ENCODE measurements around the gene NEURL1. TPM values are rescaled to one million over a fixed set of nuclear protein-coding genes. Genes with fewer than 3 reads are reported as not detected.

The NEURL1 gene
- total and polyA plus RNA-seq, 4 donors, result 0.14 to 2.0 (median 0.74) TPM

DNA sequence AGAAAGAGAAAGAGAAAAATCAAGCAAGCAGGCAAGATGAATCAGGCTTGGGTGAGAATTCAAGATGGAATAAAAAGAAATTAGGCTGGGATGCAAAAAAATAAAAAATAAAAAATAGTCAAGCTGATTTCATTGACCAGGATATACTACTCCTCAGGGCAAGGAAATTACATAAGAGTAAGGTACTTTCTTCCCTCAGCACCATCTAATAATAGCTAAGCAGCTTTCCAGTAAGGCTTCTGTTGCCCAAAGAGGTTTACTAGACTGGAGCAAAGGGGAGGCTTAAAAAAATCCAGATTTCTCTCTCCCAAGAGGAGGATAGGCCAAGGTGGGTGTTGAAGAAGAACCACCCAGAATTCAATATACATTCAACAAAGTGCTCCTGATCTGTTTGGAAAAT, 93.6 kb downstream of the NEURL1 start:
- ATAC-seq (ENCODE audit: insufficient read depth, low FRiP score), result no peak
- H3K36me3 ChIP-seq (ENCODE audit: control insufficient read depth in 4 of 4, insufficient read depth in 4 of 4, low read length in 4 of 4), result no peaks in the 10 kb centered on the region
- peaks cover 0 to 8% (median 3%) of the 10 kb centered on the region in 3 donors for H3K27me3 ChIP-seq (ENCODE audit: control insufficient read depth in 3 of 3, insufficient read depth in 3 of 3, low read length in 2 of 3)
- peaks cover 0 to 10% (median 4%) of the 10 kb centered on the region in 5 donors for H3K4me1 ChIP-seq (ENCODE audit: control insufficient read depth in 5 of 5, insufficient read depth in 5 of 5, low read length in 5 of 5)
- no peak overlapping the region for H3K27ac ChIP-seq (ENCODE audit: low read depth in 1 of 2, low read length in 1 of 2)
- TF ChIP-seq, protein P1, sequence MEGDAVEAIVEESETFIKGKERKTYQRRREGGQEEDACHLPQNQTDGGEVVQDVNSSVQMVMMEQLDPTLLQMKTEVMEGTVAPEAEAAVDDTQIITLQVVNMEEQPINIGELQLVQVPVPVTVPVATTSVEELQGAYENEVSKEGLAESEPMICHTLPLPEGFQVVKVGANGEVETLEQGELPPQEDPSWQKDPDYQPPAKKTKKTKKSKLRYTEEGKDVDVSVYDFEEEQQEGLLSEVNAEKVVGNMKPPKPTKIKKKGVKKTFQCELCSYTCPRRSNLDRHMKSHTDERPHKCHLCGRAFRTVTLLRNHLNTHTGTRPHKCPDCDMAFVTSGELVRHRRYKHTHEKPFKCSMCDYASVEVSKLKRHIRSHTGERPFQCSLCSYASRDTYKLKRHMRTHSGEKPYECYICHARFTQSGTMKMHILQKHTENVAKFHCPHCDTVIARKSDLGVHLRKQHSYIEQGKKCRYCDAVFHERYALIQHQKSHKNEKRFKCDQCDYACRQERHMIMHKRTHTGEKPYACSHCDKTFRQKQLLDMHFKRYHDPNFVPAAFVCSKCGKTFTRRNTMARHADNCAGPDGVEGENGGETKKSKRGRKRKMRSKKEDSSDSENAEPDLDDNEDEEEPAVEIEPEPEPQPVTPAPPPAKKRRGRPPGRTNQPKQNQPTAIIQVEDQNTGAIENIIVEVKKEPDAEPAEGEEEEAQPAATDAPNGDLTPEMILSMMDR (IDR thresholded peaks at IDR 0.05; ENCODE audit: control extremely low read depth, extremely low read depth), result no peak
- DNase-seq, result no peak
- peaks cover 0 to 5% (median 0%) of the 10 kb centered on the region in 4 donors for H3K9me3 ChIP-seq (ENCODE audit: control insufficient read depth in 4 of 4, insufficient read depth in 3 of 4, low read length in 3 of 4)
- H3K4me3 ChIP-seq, result no peak overlapping the region
- no peak overlapping the region for H3K9ac ChIP-seq (ENCODE audit: insufficient read depth in 1 of 2, low read length in 2 of 2)

DNA sequence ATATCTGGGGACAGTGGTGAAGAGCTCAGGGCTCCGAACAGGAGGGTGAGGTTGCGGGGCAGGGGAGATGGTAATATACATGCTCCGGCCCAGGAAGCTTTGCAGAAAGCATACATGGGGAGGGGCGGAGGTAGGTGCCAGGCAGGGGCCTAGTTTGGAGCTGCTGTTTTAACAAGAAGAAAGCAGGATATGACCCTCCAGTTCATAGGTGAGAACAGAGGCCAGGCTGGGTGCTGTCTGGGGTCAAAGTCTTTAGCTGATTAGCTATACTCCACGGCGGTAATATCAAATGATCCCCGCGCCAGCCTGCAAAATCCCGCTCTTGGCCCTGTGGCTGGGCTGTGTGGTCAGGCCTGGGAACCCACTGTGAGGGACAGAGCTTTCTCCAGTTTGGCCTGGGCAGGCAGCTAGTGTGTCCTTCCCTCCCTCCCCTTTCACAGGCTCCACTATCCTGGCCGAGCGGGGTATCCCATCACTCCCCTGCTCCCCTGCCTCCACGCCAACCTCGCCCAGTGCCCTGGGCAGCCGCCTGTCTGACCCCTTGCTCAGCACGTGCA, 95.6 kb downstream of the NEURL1 start:
- Histone ChIP-seq H3K36me3 (ENCODE audit: control insufficient read depth in 4 of 4, insufficient read depth in 4 of 4, low read length in 4 of 4) (no peaks in the 10 kb centered on the region), H3K27ac (ENCODE audit: low read depth in 1 of 2, low read length in 1 of 2) (no peak overlapping the region), H3K9me3 (ENCODE audit: control insufficient read depth in 4 of 4, insufficient read depth in 3 of 4, low read length in 3 of 4) (peaks cover 0 to 5% (median 0%) of the 10 kb centered on the region in 4 donors), H3K4me3 (no peak overlapping the region), H3K4me1 (ENCODE audit: control insufficient read depth in 5 of 5, insufficient read depth in 5 of 5, low read length in 5 of 5) (peaks cover 0 to 10% (median 5%) of the 10 kb centered on the region in 5 donors), H3K27me3 (ENCODE audit: control insufficient read depth in 3 of 3, insufficient read depth in 3 of 3, low read length in 2 of 3) (peaks cover 0 to 3% (median 0%) of the 10 kb centered on the region in 3 donors), H3K9ac (ENCODE audit: insufficient read depth in 1 of 2, low read length in 2 of 2) (no peak overlapping the region)
- WGBS, 2 donors, result 90 to 91% methylated on average over 15 of the region's 15 CpGs
- no peak for DNase-seq
- no peak for ATAC-seq (ENCODE audit: insufficient read depth, low FRiP score)
- TF ChIP-seq, protein P1 (IDR thresholded peaks at IDR 0.05; ENCODE audit: control extremely low read depth, extremely low read depth), result no peak

DNA sequence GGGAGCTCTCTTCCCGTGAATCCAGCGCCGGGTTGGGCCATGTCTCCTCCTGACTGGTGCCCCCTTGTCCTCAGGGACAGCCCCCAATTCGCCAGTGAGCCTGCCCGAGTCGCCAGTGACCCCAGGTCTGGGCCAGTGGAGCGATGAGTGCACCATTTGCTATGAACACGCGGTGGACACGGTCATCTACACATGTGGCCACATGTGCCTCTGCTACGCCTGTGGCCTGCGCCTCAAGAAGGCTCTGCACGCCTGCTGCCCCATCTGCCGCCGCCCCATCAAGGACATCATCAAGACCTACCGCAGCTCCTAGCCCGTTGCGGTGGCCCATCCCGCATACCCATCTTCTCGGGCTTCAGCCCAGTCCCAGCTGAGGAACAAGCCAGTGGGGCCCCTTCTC, 96.6 kb downstream of the NEURL1 start:
- no peak for DNase-seq
- WGBS, 2 donors, result 93 to 94% methylated on average over 20 of the region's 20 CpGs
- no peak overlapping the region for H3K4me3 ChIP-seq

More for the DNA sequence above, 96.6 kb downstream of the NEURL1 start:
- H3K4me1 ChIP-seq (ENCODE audit: control insufficient read depth in 5 of 5, insufficient read depth in 5 of 5, low read length in 5 of 5), result peaks cover 0 to 4% (median 0%) of the 10 kb centered on the region in 5 donors
- TF ChIP-seq, protein P1 (IDR thresholded peaks at IDR 0.05; ENCODE audit: control extremely low read depth, extremely low read depth), result no peak
- ATAC-seq (ENCODE audit: insufficient read depth, low FRiP score), result no peak
- H3K9ac ChIP-seq (ENCODE audit: insufficient read depth in 1 of 2, low read length in 2 of 2), result no peak overlapping the region
- H3K9me3 ChIP-seq (ENCODE audit: control insufficient read depth in 4 of 4, insufficient read depth in 3 of 4, low read length in 3 of 4), result peaks cover 0 to 2% (median 0%) of the 10 kb centered on the region in 4 donors
- H3K27ac ChIP-seq (ENCODE audit: low read depth in 1 of 2, low read length in 1 of 2), result no peak overlapping the region
- peaks cover 0 to 1% (median 0%) of the 10 kb centered on the region in 4 donors for H3K36me3 ChIP-seq (ENCODE audit: control insufficient read depth in 4 of 4, insufficient read depth in 4 of 4, low read length in 4 of 4)
- H3K27me3 ChIP-seq (ENCODE audit: control insufficient read depth in 3 of 3, insufficient read depth in 3 of 3, low read length in 2 of 3), result peaks cover 0 to 3% (median 0%) of the 10 kb centered on the region in 3 donors
